H4 (cell line): ENCODE measurements around the gene ATPAF1. TPM values are rescaled to one million over a fixed set of nuclear protein-coding genes. Genes with fewer than 3 reads are reported as not detected.

ENCODE experiments used
- DNase-seq: peaks from one replicate; pipeline ENCODE4 v3.0.0-alpha.2; 2015; ENCODE audit warnings: low spot score
- total RNA-seq: library from RNA; depleted of rRNA; stranded (reverse); fragments of >200 nt; shearing (Covaris generic); gene quantifications from 2 replicates; pipeline ENCODE4 v1.2.3, GENCODE V29; 2014

Gene ATPAF1
- total RNA-seq, 1 experiment from 2014 or later: 82.3 TPM

- DNase-seq: peak; percentile 63
These were observed 51.7 kb downstream of the ATPAF1 start, which contains the start of gene MOB3C for GRCh38 chr1:46616277-46617107. MOB3C (minus strand) TSS chr1:46616811; CDS start chr1:46613321, 3,490 bp downstream.

- no peak for DNase-seq
These were observed 52.4 kb downstream of the ATPAF1 start for GRCh38 chr1:46615735-46616134.

DNA sequence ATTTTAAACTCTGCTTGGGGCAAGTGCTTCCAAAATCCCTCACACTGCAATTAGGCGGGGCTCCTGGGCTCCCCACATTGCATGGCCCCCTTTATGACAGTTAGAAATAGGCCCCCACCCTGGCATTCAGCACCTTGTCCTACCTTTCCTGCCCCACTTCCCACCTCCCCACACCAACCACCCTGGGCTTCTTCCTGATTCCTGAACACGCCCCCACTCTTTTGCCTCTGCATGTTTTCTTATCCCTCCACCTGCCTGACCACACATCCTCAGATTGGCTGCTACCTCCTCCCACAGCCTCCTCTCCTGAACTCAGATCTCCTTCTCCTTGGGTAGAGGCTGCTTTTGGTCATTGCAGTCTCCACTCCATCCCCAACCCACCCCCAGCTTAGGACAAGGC, 53.1 kb downstream of the ATPAF1 start:
- DNase-seq: no peak

GRCh38 chr1:46614604-46614984, 53.6 kb downstream of the ATPAF1 start:
- DNase-seq: no peak

GRCh38 chr1:46613661-46614603, 54.2 kb downstream of the ATPAF1 start:
- peak; percentile 39 for DNase-seq

DNA sequence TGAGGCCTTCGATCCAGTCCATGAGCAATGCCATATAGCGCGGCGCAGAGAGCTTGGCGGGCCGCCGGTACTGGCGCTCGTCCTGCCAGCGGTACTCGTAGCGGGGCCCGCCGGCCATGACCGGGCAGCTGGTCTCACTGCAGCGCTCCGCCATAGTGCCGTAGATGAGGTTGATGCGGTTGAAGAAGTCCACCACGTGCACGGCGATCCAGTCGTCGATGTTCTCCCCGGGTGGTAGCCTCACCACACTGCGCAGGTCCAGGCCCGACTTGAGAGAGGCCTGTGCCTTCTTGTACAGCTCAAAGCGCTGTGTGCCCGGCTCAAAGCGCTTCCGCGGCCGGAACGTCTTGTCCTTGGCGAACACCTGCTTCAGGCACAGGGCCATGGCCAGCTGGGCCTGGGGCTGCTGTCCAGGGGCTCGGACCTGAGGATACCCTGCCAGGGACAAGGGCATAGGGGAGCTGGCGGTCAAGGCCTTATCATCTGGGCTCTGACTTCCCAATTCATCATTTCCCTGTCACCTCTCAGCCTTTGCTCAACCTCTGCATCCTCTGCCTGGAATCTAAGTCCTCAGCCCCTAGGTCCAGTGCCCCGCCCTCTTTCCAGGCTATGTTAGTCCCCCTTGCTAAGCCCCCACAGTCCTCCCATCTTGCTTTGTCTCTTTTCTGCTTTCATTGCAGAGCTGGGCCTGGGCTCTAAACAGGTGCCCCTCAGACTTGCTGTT, 55.1 kb downstream of the ATPAF1 start:
- no peak for DNase-seq

DNA sequence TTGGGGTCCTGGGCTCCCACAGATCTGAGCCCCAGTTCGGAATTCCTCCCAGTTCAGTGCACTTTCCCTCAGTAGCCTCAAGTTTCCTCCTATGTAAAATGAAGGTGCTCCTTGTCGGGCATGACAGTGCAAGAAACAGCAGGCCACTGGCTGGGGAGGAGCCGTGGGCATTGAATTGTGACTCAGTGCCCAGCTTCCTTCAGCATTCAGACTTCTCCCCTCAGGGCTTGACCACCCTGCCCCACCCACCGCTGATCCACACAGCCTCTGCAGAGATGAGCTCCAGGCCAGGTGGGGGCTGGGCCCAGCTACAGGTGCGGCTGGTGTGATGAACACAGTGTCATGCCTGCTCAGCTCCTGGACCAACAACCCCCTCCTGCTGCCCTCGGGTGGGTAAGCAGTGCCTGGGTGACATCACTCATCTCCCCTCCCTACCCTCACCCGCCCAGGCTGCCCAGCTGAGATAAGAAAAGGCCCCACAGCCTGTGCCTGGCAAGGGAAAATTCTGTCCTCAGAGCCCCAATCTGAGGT, 56.4 kb downstream of the ATPAF1 start:
- peak; percentile 41 for DNase-seq

- no peak for DNase-seq
These were observed 60.6 kb downstream of the ATPAF1 start for GRCh38 chr1:46607345-46608130.

DNA sequence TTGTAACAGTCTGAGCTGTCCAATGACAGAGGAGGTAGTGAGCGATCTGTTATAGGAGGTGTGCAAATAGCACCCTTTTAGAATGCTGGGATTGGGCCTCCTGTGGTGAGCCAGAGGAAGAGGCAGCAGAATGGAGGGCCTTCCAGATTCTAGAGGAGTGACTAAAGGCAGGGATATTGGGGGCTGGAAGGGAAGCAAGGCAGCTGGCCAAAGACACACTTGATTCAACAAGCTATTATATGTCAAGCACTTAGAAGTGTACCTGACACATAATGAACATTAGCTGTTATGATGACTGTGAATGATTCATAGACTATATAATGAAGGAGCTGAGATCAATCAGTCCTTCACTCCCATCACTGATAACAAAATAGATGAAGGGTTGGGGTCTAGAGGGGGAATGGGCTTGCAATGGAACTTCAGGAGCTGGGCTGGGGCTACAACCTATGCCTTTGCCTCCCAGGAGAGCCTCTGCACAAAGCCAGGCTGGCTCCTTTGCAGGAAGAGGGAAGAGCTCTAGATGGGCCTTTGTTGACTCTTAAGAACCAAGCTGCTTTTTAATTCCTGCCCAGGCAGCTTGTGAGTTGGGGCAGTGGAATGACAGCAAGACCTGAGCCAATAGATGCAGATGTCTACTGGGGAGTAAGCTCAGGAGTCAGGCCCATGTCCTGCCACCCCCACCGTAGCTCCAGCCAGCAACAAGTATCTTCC, 61.8 kb downstream of the ATPAF1 start:
- no peak for DNase-seq

DNA sequence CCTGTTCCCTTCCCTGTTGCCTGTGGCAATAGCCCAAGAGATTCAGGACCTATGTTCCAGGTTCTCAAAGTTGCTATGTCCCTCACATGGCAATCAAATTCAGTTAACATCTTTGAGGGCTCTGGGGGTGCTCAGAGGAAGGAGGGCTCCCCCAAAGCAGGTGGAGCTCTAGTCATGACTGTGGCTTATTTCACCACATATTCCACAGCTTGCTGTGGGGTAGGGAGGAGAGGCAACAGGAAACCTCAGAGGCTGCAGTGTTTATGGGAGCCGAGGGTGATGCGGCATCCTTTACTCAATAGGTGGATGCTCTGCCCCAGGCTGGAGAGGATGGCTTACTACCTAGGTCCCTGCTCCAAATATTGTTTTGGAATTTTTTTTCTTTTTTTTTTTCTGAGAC, 62.9 kb downstream of the ATPAF1 start:
- no peak for DNase-seq

GRCh38 chr1:46603858-46604549, 64.2 kb downstream of the ATPAF1 start, which contains the start of gene MKNK1:
MKNK1 (minus strand) TSS chr1:46604268; CDS start chr1:46583327, 20,941 bp downstream.
- DNase-seq: peak; percentile 94

- DNase-seq: no peak
These were observed 64.7 kb downstream of the ATPAF1 start for GRCh38 chr1:46603481-46603857.

DNA sequence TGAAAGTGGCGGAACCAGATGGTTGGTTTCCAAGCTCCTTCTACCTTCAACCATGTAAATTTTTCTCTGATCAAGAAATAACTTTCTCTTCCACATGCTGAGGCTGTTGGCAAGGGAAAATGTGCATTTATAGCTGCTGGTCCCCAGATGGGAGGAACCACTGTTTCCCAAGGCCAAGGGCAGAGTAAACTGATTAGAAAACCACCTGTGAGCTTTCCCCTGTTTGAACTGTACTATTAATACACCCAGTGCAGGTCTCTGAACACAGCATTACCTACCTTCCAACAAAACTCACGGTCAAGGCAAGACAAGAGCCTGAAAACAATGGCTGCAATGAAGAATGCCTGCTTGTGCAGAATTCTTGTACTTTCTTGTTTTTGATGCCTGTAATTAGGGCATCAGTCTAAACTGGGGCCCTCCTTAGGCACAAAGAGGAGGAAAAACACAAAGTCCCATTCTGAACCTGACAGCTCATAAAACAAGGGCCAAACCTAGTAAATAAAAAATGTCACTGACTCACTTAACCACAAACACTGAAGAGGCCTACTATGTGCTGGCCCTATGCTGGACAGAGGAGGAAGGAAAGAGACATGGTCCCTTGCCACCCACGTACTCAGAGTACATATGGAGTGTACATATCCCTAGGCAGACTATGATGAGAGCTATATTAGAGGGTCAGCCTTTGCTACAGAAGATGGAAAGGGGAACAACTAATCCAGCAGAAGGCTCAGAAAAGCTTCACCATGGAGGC, 66.7 kb downstream of the ATPAF1 start:
- no peak for DNase-seq

DNA sequence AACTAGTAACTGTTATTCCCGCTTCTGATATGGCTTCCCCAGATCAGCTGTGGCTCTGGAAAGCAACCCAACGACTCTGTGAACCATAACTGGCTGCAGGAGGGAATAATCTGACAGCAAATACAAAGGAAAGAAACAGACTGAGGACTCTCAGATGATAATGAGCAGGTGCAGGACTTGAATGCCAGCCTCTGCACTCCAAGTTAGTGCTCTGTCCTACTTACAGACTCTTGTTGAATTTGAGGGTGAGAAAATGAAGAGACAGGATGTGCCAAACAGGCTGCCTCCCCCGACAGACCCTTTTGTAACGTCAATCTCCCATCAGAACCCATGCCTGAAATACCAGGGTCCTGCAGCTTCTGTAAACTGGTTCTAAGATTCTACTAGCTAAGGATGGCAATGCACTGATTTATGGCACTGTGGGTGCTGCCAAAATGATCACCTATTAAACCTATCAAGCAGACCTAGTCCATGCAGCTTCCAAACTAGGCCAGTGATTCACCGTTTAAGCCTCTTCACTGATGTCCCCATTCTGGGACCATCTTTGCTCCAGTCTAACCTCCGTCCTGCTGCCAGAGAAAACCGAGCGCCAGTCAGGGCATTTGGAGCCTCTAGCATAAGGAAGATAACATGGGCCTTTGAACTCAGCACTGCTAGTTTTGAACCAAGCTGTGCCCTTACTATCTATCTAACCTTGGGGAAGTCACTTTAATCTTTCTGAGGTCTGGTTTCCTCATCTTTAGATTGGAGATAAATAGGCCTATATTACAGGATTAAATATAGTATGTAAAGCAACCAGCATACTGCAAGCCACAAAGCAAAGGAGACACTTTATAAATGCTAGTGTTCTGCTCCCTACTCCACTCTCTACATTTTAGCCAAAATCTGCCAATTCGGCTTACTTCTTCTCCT, 68.8 kb downstream of the ATPAF1 start:
- no peak for DNase-seq

GRCh38 chr1:46596846-46597245, 71.3 kb downstream of the ATPAF1 start:
- DNase-seq: no peak

DNA sequence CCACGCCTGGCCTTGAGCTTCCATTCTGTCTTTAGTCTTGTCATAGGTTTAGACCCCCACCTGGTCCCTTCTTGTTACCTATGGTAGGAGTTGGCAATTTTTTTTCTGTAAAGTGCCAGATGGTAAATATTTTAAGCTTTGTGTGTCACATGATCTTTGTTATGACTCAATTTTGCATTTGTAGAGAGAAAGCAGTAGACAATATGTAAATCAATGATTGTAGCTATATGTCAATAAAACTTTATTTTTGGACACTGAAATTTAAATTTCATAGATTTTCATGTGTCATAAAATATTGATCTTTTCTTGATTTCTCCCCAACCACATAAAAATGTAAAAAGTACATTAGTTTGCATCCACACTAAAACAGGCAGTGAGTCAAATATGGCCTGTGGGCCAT, 72.1 kb downstream of the ATPAF1 start:
- DNase-seq: no peak

DNA sequence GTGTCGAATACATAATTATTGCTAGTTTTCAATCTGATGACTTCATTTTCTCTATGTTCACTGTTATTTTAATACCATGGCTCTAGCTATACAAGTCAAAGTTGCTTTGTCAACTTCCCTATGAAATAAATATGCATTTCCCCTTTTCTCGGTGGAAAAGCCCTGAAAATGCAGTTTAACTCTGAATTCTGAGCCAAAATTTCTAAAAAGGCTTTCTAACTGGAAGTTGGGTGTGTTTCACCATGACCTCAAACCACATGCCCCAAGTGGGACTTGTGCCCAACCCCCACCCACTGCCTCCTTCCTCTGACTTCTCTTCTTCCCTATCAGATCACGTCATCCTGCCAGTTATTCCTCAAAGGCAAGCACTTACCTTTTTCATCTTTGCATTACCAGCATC, 73.0 kb downstream of the ATPAF1 start:
- no peak for DNase-seq

DNA sequence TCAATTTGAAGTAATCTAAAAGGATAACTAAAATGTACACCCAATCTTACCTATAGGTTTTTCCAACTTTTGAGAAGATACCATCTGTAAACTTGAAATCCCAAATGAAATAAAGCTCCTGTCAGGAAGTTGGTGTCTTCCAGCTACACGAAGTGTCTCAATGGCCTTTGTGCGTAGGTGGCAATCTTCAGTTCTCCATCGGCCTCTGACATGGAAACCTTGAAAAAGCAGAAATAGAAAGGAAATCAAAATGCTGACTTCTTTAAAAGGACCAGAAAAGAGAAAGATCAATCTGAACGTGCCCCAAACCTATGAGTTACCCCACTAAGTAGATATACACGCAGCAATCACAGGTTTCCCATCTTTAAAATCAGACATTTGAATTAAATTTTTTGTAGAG, 74.1 kb downstream of the ATPAF1 start:
- no peak for DNase-seq
